HepG2 (cell line): ENCODE results near the gene POLR1G. TPM values are rescaled to one million over a fixed set of nuclear protein-coding genes. Genes with fewer than 3 reads are reported as not detected.

Experiments
- ARID2 ChIP-seq: sonication (generic); formaldehyde crosslinking; IDR thresholded peaks from 2 replicates; pipeline ENCODE4 v1.8.1; 2022; ENCODE audit warnings: mild to moderate bottlenecking, missing genetic modification reagents, borderline replicate concordance
- ATF7-NPFF ChIP-seq: sonication (generic); formaldehyde crosslinking; IDR thresholded peaks from 2 replicates; pipeline ENCODE4 v1.8.1; 2023; ENCODE audit warnings: mild to moderate bottlenecking, low read depth, missing genetic modification reagents, moderate library complexity
- DNMT1 ChIP-seq: sonication (generic); formaldehyde crosslinking; IDR thresholded peaks from 2 replicates; pipeline ENCODE4 v1.5.1; 2020; ENCODE audit warnings: mild to moderate bottlenecking, missing genetic modification reagents
- DPF2 ChIP-seq: sonication (generic); formaldehyde crosslinking; IDR thresholded peaks from 2 replicates; pipeline ENCODE4 v1.4.0; 2020; ENCODE audit warnings: mild to moderate bottlenecking, low read depth, missing genetic modification reagents, borderline replicate concordance
- FOXA3 ChIP-seq: IDR thresholded peaks from 2 replicates; pipeline ENCODE4 v1.6.1; 2016; ENCODE audit warnings: missing genetic modification reagents, missing compliant biosample characterization
- FOXJ3 ChIP-seq: sonication (generic); formaldehyde crosslinking; IDR thresholded peaks from 2 replicates; pipeline ENCODE4 v1.4.0; 2020; ENCODE audit warnings: missing genetic modification reagents, mild to moderate bottlenecking, borderline replicate concordance
- FOXP1 ChIP-seq, 2 experiments: fragments of 450-650 bp in 1 of 2; IDR thresholded peaks; 2 replicates each; pipeline ENCODE4 v1.6.1; 2017 to 2018; ENCODE audit warnings: antibody characterized with exemption in 1 of 2
- GTF2F1 ChIP-seq: fragments of 150-350 bp; IDR thresholded peaks from 2 replicates; pipeline ENCODE4 v1.6.1; 2014; ENCODE audit warnings: low read length
- HNF4G ChIP-seq, 2 experiments: sonication (generic) in 1 of 2; formaldehyde crosslinking in 1 of 2; IDR thresholded peaks; 2 replicates each; pipeline versions ENCODE4 v1.4.0 to v1.6.1; 2011 to 2020; ENCODE audit warnings: borderline replicate concordance in 2 of 2, low read depth in 2 of 2, mild to moderate bottlenecking in 2 of 2, low read length in 1 of 2, missing genetic modification reagents in 1 of 2, moderate library complexity in 1 of 2
- JUN ChIP-seq: sonication (generic); formaldehyde crosslinking; IDR thresholded peaks from 2 replicates; pipeline ENCODE4 v1.4.0; 2020; ENCODE audit warnings: mild to moderate bottlenecking, missing genetic modification reagents
- MIER3 ChIP-seq: IDR thresholded peaks from 2 replicates; pipeline ENCODE4 v1.6.1; 2016; ENCODE audit warnings: missing compliant biosample characterization, borderline replicate concordance
- MYNN ChIP-seq: sonication (generic); formaldehyde crosslinking; IDR thresholded peaks from 2 replicates; pipeline ENCODE4 v1.4.0; 2020; ENCODE audit warnings: mild to moderate bottlenecking, low read depth, missing genetic modification reagents
- NAIF1 ChIP-seq: sonication (generic); formaldehyde crosslinking; IDR thresholded peaks from 2 replicates; pipeline ENCODE4 v1.5.0; 2020; ENCODE audit warnings: mild to moderate bottlenecking, missing genetic modification reagents, borderline replicate concordance
- PCBP1 ChIP-seq: fragments of 200-400 bp; formaldehyde crosslinking; IDR thresholded peaks from 2 replicates; pipeline ENCODE4 v1.6.1; 2017; ENCODE audit warnings: mild to moderate bottlenecking, low read depth, low read length, borderline replicate concordance
- RBFOX2 ChIP-seq: fragments of 200-400 bp; formaldehyde crosslinking; IDR thresholded peaks from 2 replicates; pipeline ENCODE4 v1.6.1; 2017; ENCODE audit warnings: low read depth, mild to moderate bottlenecking, low read length
- SIN3A ChIP-seq: IDR thresholded peaks from 2 replicates; pipeline ENCODE4 v1.6.1; 2011; ENCODE audit warnings: low read depth, mild to moderate bottlenecking, control low read depth, low read length, borderline replicate concordance
- SRSF9 ChIP-seq: fragments of 200-400 bp; formaldehyde crosslinking; IDR thresholded peaks from 2 replicates; pipeline ENCODE4 v1.6.1; 2018; ENCODE audit warnings: borderline replicate concordance, mild to moderate bottlenecking, low read depth, low read length; ENCODE audit not compliant: insufficient read depth, poor library complexity, severe bottlenecking
- TCF12 ChIP-seq, 2 experiments: fragments of 450-650 bp in 1 of 2; sonication (generic) in 1 of 2; formaldehyde crosslinking in 1 of 2; IDR thresholded peaks; 2 replicates each; pipeline versions ENCODE4 v1.6.1 to v1.8.0; 2017 to 2022; ENCODE audit warnings: antibody characterized with exemption in 1 of 2, mild to moderate bottlenecking in 1 of 2, missing genetic modification reagents in 1 of 2, moderate library complexity in 1 of 2
- TOE1 ChIP-seq: sonication (generic); formaldehyde crosslinking; IDR thresholded peaks from 2 replicates; pipeline ENCODE4 v1.4.0; 2020; ENCODE audit warnings: mild to moderate bottlenecking, missing genetic modification reagents
- ZFP41 ChIP-seq: sonication (generic); formaldehyde crosslinking; IDR thresholded peaks from 2 replicates; pipeline ENCODE4 v1.4.0; 2020; ENCODE audit warnings: mild to moderate bottlenecking, missing genetic modification reagents, borderline replicate concordance
- ZMYM2 ChIP-seq: sonication (generic); formaldehyde crosslinking; IDR thresholded peaks from 2 replicates; pipeline ENCODE4 v1.8.0; 2022; ENCODE audit warnings: mild to moderate bottlenecking, missing genetic modification reagents
- ZNF337 ChIP-seq: sonication (generic); formaldehyde crosslinking; IDR thresholded peaks from 2 replicates; pipeline ENCODE4 v1.5.1; 2020; ENCODE audit warnings: missing genetic modification reagents, low read depth, mild to moderate bottlenecking, borderline replicate concordance
- ZNF556 ChIP-seq: sonication (generic); formaldehyde crosslinking; IDR thresholded peaks from 2 replicates; pipeline ENCODE4 v1.4.0; 2020; ENCODE audit warnings: mild to moderate bottlenecking, missing genetic modification reagents, borderline replicate concordance
- ZNF652 ChIP-seq: IDR thresholded peaks from 2 replicates; pipeline ENCODE4 v1.6.1; 2016; ENCODE audit warnings: low read depth, borderline replicate concordance
- ZNF747 ChIP-seq: sonication (generic); formaldehyde crosslinking; IDR thresholded peaks from 2 replicates; pipeline ENCODE4 v1.8.1; 2023; ENCODE audit warnings: missing genetic modification reagents, mild to moderate bottlenecking, borderline replicate concordance
- ZSCAN22 ChIP-seq: sonication (generic); formaldehyde crosslinking; IDR thresholded peaks from 2 replicates; pipeline ENCODE4 v1.4.0; 2020; ENCODE audit warnings: mild to moderate bottlenecking, missing genetic modification reagents
- polyA plus RNA-seq, 8 experiments: library from polyadenylated mRNA; depleted of rRNA in 3 of 8; stranded (reverse) in 7 of 8; unstranded in 1 of 8; fragments of >200 nt; fragmentation: Illumina TruSeq in 4 of 8; extraction: Trizol in 4 of 8; gene quantifications; 2 replicates each; pipeline versions ENCODE4 v1.2.1 to v1.2.3, GENCODE V29; 2011 to 2016; ENCODE audit warnings: low read depth in 4 of 8, missing spikeins in 1 of 8, mixed read lengths in 1 of 8; ENCODE audit not compliant: insufficient read depth in 1 of 8
- total RNA-seq, 5 experiments: library from RNA; depleted of rRNA; stranded (reverse); fragments of >200 nt; fragmentation: Illumina TruSeq; extraction: Trizol; gene quantifications; 2 replicates each; pipeline ENCODE4 v1.2.3, GENCODE V29; 2016; ENCODE audit warnings: low read depth in 1 of 5
- TF ChIP-seq, protein P1 (sequence below): sonication (generic); formaldehyde crosslinking; IDR thresholded peaks from 2 replicates; pipeline ENCODE4 v1.5.0; 2020; ENCODE audit warnings: mild to moderate bottlenecking, low read depth, missing genetic modification reagents, borderline replicate concordance
- TF ChIP-seq, protein P2 (sequence below): sonication (generic); formaldehyde crosslinking; IDR thresholded peaks from 2 replicates; pipeline ENCODE4 v1.8.0; 2022; ENCODE audit warnings: mild to moderate bottlenecking, missing genetic modification reagents, moderate library complexity

Gene POLR1G
- total and polyA plus RNA-seq, 2 of the 13 experiments (the other 11 are each of a cell fraction or from before 2014, with no cell fraction given), result 3.5 to 20.8 TPM

DNA sequence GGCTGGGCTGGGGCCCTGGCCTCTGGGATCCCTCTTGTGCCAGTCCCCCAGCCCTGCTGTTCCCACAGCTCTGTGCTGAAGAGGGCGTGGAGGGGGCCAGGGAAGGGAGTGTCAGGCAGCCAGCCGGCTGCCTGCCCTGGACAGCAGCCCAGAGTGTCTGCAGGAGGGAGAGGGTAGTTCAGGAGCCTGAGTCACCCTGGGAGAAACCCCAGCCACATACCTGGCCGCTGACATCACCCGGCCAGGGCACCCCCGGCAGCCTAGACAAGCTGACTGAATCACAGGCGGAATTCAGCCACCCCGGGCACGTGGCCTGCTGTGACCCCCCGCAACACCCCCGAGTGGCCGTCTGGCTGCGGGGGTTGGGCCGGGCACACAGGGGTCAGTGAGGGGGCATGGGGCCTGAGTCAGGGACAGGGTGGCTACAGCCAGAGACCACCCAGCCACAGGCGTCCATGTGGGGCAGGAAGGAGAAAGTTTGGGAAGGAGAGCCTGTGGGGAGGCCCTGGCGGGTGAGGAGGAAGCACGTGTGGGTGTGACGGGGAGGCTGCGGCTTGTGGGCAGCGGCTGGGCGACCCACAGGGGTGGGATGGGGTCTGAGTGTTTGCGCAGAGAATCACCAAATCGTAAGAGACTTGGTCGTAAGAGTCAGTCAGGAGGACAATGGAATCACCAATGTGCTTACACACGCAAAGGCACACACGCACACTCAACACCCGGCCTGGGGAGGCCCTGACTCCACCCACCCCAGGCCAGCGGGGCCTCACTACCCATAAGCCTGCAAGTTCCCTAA, 49.5 kb downstream of the POLR1G start (continued):
- TF ChIP-seq, protein P1, sequence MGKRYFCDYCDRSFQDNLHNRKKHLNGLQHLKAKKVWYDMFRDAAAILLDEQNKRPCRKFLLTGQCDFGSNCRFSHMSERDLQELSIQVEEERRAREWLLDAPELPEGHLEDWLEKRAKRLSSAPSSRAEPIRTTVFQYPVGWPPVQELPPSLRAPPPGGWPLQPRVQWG (CRISPR knock-in tag), result no peak
- TF ChIP-seq RBFOX2, result peak; percentile 54
- TF ChIP-seq, protein P2, sequence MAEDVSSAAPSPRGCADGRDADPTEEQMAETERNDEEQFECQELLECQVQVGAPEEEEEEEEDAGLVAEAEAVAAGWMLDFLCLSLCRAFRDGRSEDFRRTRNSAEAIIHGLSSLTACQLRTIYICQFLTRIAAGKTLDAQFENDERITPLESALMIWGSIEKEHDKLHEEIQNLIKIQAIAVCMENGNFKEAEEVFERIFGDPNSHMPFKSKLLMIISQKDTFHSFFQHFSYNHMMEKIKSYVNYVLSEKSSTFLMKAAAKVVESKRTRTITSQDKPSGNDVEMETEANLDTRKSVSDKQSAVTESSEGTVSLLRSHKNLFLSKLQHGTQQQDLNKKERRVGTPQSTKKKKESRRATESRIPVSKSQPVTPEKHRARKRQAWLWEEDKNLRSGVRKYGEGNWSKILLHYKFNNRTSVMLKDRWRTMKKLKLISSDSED (CRISPR knock-in tag), result no peak
- TF ChIP-seq ZNF747 (CRISPR knock-in tag), result no peak
- peak; percentile 60; the same call in 1 of the 2 replicates for TF ChIP-seq ZNF556 (CRISPR knock-in tag)
- peak; percentile 41 for TF ChIP-seq FOXA3 (CRISPR knock-in tag)
- TF ChIP-seq TOE1 (CRISPR knock-in tag), result no peak
- TF ChIP-seq NAIF1 (CRISPR knock-in tag), result no peak
- TF ChIP-seq FOXP1 (IDR thresholded peaks at IDR 0.05), result no peak
- TF ChIP-seq FOXP1 (CRISPR knock-in tag; IDR thresholded peaks at IDR 0.05), result peak; percentile 49; the same call in 1 of the 2 replicates
- peak; percentile 43; the same call in 1 of the 2 replicates for TF ChIP-seq PCBP1
- peak; percentile 65 for TF ChIP-seq DPF2 (CRISPR knock-in tag)
- TF ChIP-seq JUN, result peak; percentile 100
- TF ChIP-seq DNMT1 (CRISPR knock-in tag), result no peak
- TF ChIP-seq ARID2, result no peak
- TF ChIP-seq SIN3A, result peak; percentile 82; the same call in 1 of the 2 replicates
- no peak for TF ChIP-seq ZFP41 (CRISPR knock-in tag)
- 0 out of 2 replicates have a peak, but pooled peaks have one; percentile 75 for TF ChIP-seq ATF7-NPFF (CRISPR knock-in tag)
- TF ChIP-seq ZMYM2, result 0 out of 2 replicates have a peak, but pooled peaks have one; percentile 37
- TF ChIP-seq MYNN (CRISPR knock-in tag), result no peak
- TF ChIP-seq HNF4G (IDR thresholded peaks at IDR 0.05; ENCODE audit: borderline replicate concordance, low read depth, low read length), result no peak
- TF ChIP-seq HNF4G (CRISPR knock-in tag; IDR thresholded peaks at IDR 0.05; ENCODE audit: borderline replicate concordance, low read depth), result no peak
- no peak for TF ChIP-seq SRSF9
- 0 out of 2 replicates have a peak, but pooled peaks have one; percentile 67 for TF ChIP-seq ZNF337 (CRISPR knock-in tag)
- TF ChIP-seq TCF12 (IDR thresholded peaks at IDR 0.05), result no peak
- TF ChIP-seq TCF12 (CRISPR knock-in tag; IDR thresholded peaks at IDR 0.05), result 0 out of 2 replicates have a peak, but pooled peaks have one; percentile 49
- no peak for TF ChIP-seq GTF2F1
- no peak for TF ChIP-seq ZSCAN22 (CRISPR knock-in tag)
- no peak for TF ChIP-seq FOXJ3 (CRISPR knock-in tag)
- 0 out of 2 replicates have a peak, but pooled peaks have one; percentile 23 for TF ChIP-seq MIER3 (CRISPR knock-in tag)
- TF ChIP-seq ZNF652, result no peak
